ENCODE data around the gene MOCS3.

DNA sequence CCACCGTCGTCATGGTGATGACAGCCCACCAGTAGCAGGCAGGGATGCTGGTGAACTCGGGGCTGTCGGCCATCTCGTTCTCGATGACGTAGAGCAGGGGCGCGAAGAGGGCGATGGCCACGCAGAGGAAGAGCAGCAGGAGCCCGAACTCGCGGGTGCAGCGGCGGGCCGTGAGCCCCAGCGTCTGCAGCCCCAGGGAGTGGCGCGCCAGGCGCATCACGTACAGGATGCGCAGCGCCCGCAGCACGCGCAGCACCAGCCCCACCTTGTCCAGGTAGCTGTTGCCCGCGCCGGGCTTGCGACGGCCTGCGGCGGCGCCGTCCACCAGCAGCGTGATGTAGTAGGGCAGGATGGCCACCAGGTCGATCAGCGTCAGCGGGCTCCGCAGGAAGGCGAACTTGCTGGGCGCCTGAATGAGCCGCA lies 45.7 kb downstream of the MOCS3 start:
- TF ChIP-seq TAF1 (IDR thresholded peaks at IDR 0.05; ENCODE audit: borderline replicate concordance, insufficient read depth, low read length) (no peak), POLR2AphosphoS5 (IDR thresholded peaks at IDR 0.05; ENCODE audit: low read depth, low read length) (no peak), SIN3A (IDR thresholded peaks at IDR 0.05; ENCODE audit: borderline replicate concordance, insufficient read depth, low read length) (no peak)
- TF ChIP-seq, protein P1, sequence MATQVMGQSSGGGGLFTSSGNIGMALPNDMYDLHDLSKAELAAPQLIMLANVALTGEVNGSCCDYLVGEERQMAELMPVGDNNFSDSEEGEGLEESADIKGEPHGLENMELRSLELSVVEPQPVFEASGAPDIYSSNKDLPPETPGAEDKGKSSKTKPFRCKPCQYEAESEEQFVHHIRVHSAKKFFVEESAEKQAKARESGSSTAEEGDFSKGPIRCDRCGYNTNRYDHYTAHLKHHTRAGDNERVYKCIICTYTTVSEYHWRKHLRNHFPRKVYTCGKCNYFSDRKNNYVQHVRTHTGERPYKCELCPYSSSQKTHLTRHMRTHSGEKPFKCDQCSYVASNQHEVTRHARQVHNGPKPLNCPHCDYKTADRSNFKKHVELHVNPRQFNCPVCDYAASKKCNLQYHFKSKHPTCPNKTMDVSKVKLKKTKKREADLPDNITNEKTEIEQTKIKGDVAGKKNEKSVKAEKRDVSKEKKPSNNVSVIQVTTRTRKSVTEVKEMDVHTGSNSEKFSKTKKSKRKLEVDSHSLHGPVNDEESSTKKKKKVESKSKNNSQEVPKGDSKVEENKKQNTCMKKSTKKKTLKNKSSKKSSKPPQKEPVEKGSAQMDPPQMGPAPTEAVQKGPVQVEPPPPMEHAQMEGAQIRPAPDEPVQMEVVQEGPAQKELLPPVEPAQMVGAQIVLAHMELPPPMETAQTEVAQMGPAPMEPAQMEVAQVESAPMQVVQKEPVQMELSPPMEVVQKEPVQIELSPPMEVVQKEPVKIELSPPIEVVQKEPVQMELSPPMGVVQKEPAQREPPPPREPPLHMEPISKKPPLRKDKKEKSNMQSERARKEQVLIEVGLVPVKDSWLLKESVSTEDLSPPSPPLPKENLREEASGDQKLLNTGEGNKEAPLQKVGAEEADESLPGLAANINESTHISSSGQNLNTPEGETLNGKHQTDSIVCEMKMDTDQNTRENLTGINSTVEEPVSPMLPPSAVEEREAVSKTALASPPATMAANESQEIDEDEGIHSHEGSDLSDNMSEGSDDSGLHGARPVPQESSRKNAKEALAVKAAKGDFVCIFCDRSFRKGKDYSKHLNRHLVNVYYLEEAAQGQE (IDR thresholded peaks at IDR 0.05; ENCODE audit: insufficient read depth in 1 of 2, low read depth in 2 of 2, low read length in 2 of 2) = no peak

All from PFSK-1 (cell line).